ENCODE measurements around the gene KCNC2.

The KCNC2 gene

GRCh38 chr12:75130811-75131210, 78.8 kb downstream of the KCNC2 start:
- no peak for TF ChIP-seq FOXP2 (optimal IDR thresholded peaks at IDR 0.05; ENCODE audit: borderline replicate concordance, extremely low read depth, extremely low read length, insufficient read depth)
- TF ChIP-seq REST (IDR thresholded peaks at IDR 0.05; ENCODE audit: insufficient read depth in 1 of 2, low read depth in 2 of 2, low read length in 2 of 2), result no peak
- TF ChIP-seq POLR2AphosphoS5 (IDR thresholded peaks at IDR 0.05; ENCODE audit: low read depth, low read length), result no peak
- TF ChIP-seq SIN3A (IDR thresholded peaks at IDR 0.05; ENCODE audit: borderline replicate concordance, insufficient read depth, low read length), result no peak
- no peak for TF ChIP-seq TAF1 (IDR thresholded peaks at IDR 0.05; ENCODE audit: borderline replicate concordance, insufficient read depth, low read length)

DNA sequence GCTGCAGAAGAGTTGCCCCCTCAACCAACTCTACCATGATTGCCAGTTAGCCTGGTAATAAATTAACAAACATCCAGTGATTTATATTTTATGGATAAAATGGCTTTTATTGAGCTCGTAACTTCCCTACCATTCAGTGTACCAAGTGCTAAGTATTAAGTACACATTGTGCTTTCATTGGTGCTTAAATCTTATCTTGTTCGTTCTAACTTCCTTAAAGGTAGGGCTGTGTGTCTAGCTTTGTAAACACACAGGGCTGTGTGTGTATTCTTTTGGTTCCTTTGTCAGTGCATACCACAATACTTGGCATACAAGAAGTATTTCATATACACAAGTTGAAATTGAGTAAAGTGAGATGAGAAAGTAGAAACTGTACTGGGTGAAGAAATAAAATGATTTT, 80.4 kb downstream of the KCNC2 start:
- TF ChIP-seq REST (IDR thresholded peaks at IDR 0.05; ENCODE audit: insufficient read depth in 1 of 2, low read depth in 2 of 2, low read length in 2 of 2) (no peak), TAF1 (IDR thresholded peaks at IDR 0.05; ENCODE audit: borderline replicate concordance, insufficient read depth, low read length) (no peak), SIN3A (IDR thresholded peaks at IDR 0.05; ENCODE audit: borderline replicate concordance, insufficient read depth, low read length) (no peak), POLR2AphosphoS5 (IDR thresholded peaks at IDR 0.05; ENCODE audit: low read depth, low read length) (no peak), FOXP2 (optimal IDR thresholded peaks at IDR 0.05; ENCODE audit: borderline replicate concordance, extremely low read depth, extremely low read length, insufficient read depth) (no peak)

DNA sequence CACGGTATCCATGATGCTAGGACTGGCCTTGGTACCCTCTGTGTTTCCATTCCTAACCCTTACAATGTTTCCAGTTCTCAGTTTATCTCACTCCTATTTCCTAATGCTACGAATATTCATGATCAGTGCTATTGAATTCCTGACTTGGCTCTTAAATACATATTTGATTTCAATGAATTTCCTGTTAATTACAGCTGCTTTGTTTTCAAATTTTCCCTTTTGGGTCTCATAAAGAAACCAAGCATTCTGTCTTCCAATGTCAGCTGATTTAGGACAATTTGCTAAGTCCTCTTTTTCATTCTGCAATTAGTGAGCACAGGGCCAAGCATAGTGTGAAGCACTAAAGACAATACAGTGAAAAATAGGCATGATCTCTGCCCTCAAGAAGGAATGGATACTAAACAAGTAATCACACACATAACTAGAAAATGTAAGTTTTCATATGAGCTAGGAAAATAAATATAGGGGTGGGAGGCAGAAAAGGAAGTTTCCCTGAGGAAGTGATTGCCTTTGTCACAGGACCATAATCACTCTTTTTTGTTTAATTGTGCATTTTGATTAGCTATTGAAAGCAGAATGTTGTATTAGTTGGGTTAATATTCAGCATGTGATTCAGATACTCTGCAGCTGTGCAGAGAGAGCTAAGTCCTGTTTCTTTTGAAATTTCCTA, 88.5 kb downstream of the KCNC2 start:
- no peak for TF ChIP-seq POLR2AphosphoS5 (IDR thresholded peaks at IDR 0.05; ENCODE audit: low read depth, low read length)
- no peak for TF ChIP-seq FOXP2 (optimal IDR thresholded peaks at IDR 0.05; ENCODE audit: borderline replicate concordance, extremely low read depth, extremely low read length, insufficient read depth)
- TF ChIP-seq REST (IDR thresholded peaks at IDR 0.05; ENCODE audit: insufficient read depth in 1 of 2, low read depth in 2 of 2, low read length in 2 of 2), result no peak
- no peak for TF ChIP-seq TAF1 (IDR thresholded peaks at IDR 0.05; ENCODE audit: borderline replicate concordance, insufficient read depth, low read length)
- no peak for TF ChIP-seq SIN3A (IDR thresholded peaks at IDR 0.05; ENCODE audit: borderline replicate concordance, insufficient read depth, low read length)

DNA sequence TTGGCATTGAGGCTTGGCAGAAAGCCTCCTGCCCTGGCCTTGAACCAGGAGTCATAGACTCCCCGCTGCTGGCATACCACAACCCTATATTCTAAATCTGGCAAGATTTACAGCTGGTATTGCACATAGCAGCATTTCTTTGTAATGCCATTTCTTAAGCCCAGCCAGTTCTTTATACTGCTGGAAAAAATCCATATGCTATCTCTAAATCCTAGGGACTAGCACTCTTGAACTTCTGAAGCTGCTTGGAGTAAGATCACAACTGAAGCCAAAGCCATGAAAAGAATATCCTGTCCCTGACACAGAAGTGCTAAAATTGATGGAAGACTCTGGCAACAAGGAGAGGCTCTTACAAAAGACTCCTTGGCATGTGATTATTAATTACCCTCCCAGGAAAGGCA, 89.3 kb downstream of the KCNC2 start:
- TF ChIP-seq REST (IDR thresholded peaks at IDR 0.05; ENCODE audit: insufficient read depth in 1 of 2, low read depth in 2 of 2, low read length in 2 of 2) (no peak), FOXP2 (optimal IDR thresholded peaks at IDR 0.05; ENCODE audit: borderline replicate concordance, extremely low read depth, extremely low read length, insufficient read depth) (no peak), POLR2AphosphoS5 (IDR thresholded peaks at IDR 0.05; ENCODE audit: low read depth, low read length) (no peak), TAF1 (IDR thresholded peaks at IDR 0.05; ENCODE audit: borderline replicate concordance, insufficient read depth, low read length) (no peak), SIN3A (IDR thresholded peaks at IDR 0.05; ENCODE audit: borderline replicate concordance, insufficient read depth, low read length) (no peak)
